OCI-LY1 (cell line): Measurements from ENCODE around the gene TMEM150C.

Experiments
- H2AFZ ChIP-seq: fragments of 200-600 bp; sonication (generic), shearing (Covaris generic); 2 replicates; pipeline ENCODE4 v1.6.0; 2014; ENCODE audit warnings: antibody characterized with exemption, mild to moderate bottlenecking, low read length
- H3F3A ChIP-seq: fragments of 200-600 bp; sonication (generic), shearing (Covaris generic); 2 replicates; pipeline ENCODE4 v1.6.0; 2014; ENCODE audit warnings: mild to moderate bottlenecking, antibody characterized with exemption, low read length, moderate library complexity; ENCODE audit not compliant: insufficient read depth
- H3K27ac ChIP-seq: fragments of 200-600 bp; sonication (generic); 2 replicates; pipeline ENCODE4 v1.5.1; 2014; ENCODE audit warnings: low read length, mixed run types, mild to moderate bottlenecking, low read depth; ENCODE audit not compliant: poor library complexity, severe bottlenecking
- H3K27me3 ChIP-seq: fragments of 200-600 bp; sonication (generic); 2 replicates; pipeline ENCODE4 v1.6.0; 2014; ENCODE audit warnings: antibody characterized with exemption, mild to moderate bottlenecking, low read length, moderate library complexity; ENCODE audit not compliant: insufficient read depth
- H3K36me3 ChIP-seq: fragments of 200-600 bp; sonication (generic); 2 replicates; pipeline ENCODE4 v1.6.1; 2014; ENCODE audit warnings: mild to moderate bottlenecking, antibody characterized with exemption, low read length, moderate library complexity, mixed read lengths; ENCODE audit not compliant: insufficient read depth
- H3K4me1 ChIP-seq: fragments of 200-600 bp; sonication (generic); 2 replicates; pipeline ENCODE4 v1.5.1; 2014; ENCODE audit warnings: mild to moderate bottlenecking, low read length, moderate library complexity; ENCODE audit not compliant: insufficient read depth, severe bottlenecking
- H3K4me2 ChIP-seq: fragments of 200-600 bp; sonication (generic), shearing (Covaris generic); 2 replicates; pipeline ENCODE4 v1.6.1; 2014; ENCODE audit warnings: low read length
- H3K4me3 ChIP-seq: fragments of 200-600 bp; sonication (generic); 2 replicates; pipeline ENCODE4 v1.5.1; 2014; ENCODE audit warnings: low read length, low read depth, mild to moderate bottlenecking, mixed read lengths; ENCODE audit not compliant: poor library complexity, severe bottlenecking
- H3K79me2 ChIP-seq: fragments of 200-600 bp; shearing (Covaris generic); 2 replicates; pipeline ENCODE4 v1.6.1; 2016; ENCODE audit warnings: mixed run types, low read length, mixed read lengths; ENCODE audit not compliant: insufficient read depth
- H3K9ac ChIP-seq: fragments of 200-600 bp; sonication (generic), shearing (Covaris generic); 2 replicates; pipeline ENCODE4 v1.6.1; 2014; ENCODE audit warnings: mild to moderate bottlenecking, low read length, mixed read lengths
- H3K9me2 ChIP-seq: fragments of 200-600 bp; sonication (generic), shearing (Covaris generic); 2 replicates; pipeline ENCODE4 v1.6.1; 2014; ENCODE audit warnings: low read depth, mild to moderate bottlenecking, low read length, mixed read lengths
- H3K9me3 ChIP-seq: fragments of 200-600 bp; shearing (Covaris generic); 2 replicates; pipeline ENCODE4 v1.6.1; 2014; ENCODE audit warnings: low read length, mixed read lengths
- H4K20me1 ChIP-seq: fragments of 200-600 bp; sonication (generic), shearing (Covaris generic); 2 replicates; pipeline ENCODE4 v1.6.0; 2016; ENCODE audit warnings: mild to moderate bottlenecking, low read length; ENCODE audit not compliant: insufficient read depth
- CTCF ChIP-seq: fragments of 200-600 bp; sonication (generic), shearing (Covaris generic); IDR thresholded peaks from 2 replicates; pipeline ENCODE4 v1.5.1; 2017; ENCODE audit warnings: mild to moderate bottlenecking, antibody characterized with exemption, low read length, moderate library complexity, mixed read lengths
- EZH2 ChIP-seq: fragments of 200-600 bp; sonication (generic), shearing (Covaris generic); IDR thresholded peaks from 2 replicates; pipeline ENCODE4 v1.8.0; 2017; ENCODE audit warnings: borderline replicate concordance, mixed run types, mild to moderate bottlenecking, antibody characterized with exemption, low read length, moderate library complexity, mixed read lengths

Gene TMEM150C

GRCh38 chr4:82583897-82584587 lies 22.3 kb upstream of the TMEM150C start:
- H3K4me2 ChIP-seq = no peak overlapping the region
- no peak overlapping the region for H3K4me3 ChIP-seq
- no peak for TF ChIP-seq EZH2
- no peak for TF ChIP-seq CTCF
- no peaks in the 10 kb centered on the region for H3K4me1 ChIP-seq
- H2AFZ ChIP-seq = no peak overlapping the region
- H3K79me2 ChIP-seq = no peaks in the 10 kb centered on the region
- no peaks in the 10 kb centered on the region for H3K9me2 ChIP-seq
- no peaks in the 10 kb centered on the region for H3F3A ChIP-seq
- H4K20me1 ChIP-seq = no peaks in the 10 kb centered on the region
- no peaks in the 10 kb centered on the region for H3K27me3 ChIP-seq
- H3K9ac ChIP-seq = no peak overlapping the region
- no peak overlapping the region for H3K27ac ChIP-seq
- H3K9me3 ChIP-seq = no peaks in the 10 kb centered on the region
- H3K36me3 ChIP-seq = no peaks in the 10 kb centered on the region

- Histone ChIP-seq H3K9me3 (no peaks in the 10 kb centered on the region), H3K4me3 (no peak overlapping the region), H3K9me2 (no peaks in the 10 kb centered on the region), H3K4me1 (no peaks in the 10 kb centered on the region), H3F3A (no peaks in the 10 kb centered on the region), H2AFZ (no peak overlapping the region), H3K79me2 (no peaks in the 10 kb centered on the region), H4K20me1 (no peaks in the 10 kb centered on the region), H3K9ac (no peak overlapping the region), H3K4me2 (no peak overlapping the region), H3K36me3 (no peaks in the 10 kb centered on the region), H3K27ac (no peak overlapping the region), H3K27me3 (no peaks in the 10 kb centered on the region)
- TF ChIP-seq CTCF (no peak), EZH2 (no peak)
Measured at GRCh38 chr4:82579932-82580331, 18.1 kb upstream of the TMEM150C start.

- no peak overlapping the region for H3K27ac ChIP-seq
Measured at GRCh38 chr4:82578935-82579334, 17.1 kb upstream of the TMEM150C start.

GRCh38 chr4:82577451-82577850 lies 15.7 kb upstream of the TMEM150C start:
- no peak overlapping the region for H3K4me2 ChIP-seq
- no peaks in the 10 kb centered on the region for H3K36me3 ChIP-seq
- H3K4me3 ChIP-seq = no peak overlapping the region
- H3K9me2 ChIP-seq = no peaks in the 10 kb centered on the region
- H3K27ac ChIP-seq = no peak overlapping the region
- H3K27me3 ChIP-seq = no peaks in the 10 kb centered on the region
- TF ChIP-seq EZH2 (no peak), CTCF (no peak)
- H3F3A ChIP-seq = no peaks in the 10 kb centered on the region
- H4K20me1 ChIP-seq = no peaks in the 10 kb centered on the region
- no peaks in the 10 kb centered on the region for H3K4me1 ChIP-seq
- H3K9me3 ChIP-seq = no peaks in the 10 kb centered on the region
- H3K79me2 ChIP-seq = no peaks in the 10 kb centered on the region
- H3K9ac ChIP-seq = no peak overlapping the region
- H2AFZ ChIP-seq = no peak overlapping the region

More at GRCh38 chr4:82578935-82579334, 17.1 kb upstream of the TMEM150C start:
- H3K4me2 ChIP-seq = no peak overlapping the region
- no peaks in the 10 kb centered on the region for H3K27me3 ChIP-seq
- no peak overlapping the region for H3K4me3 ChIP-seq
- H3K9ac ChIP-seq = no peak overlapping the region
- H4K20me1 ChIP-seq = no peaks in the 10 kb centered on the region
- no peak for TF ChIP-seq EZH2
- H3K36me3 ChIP-seq = no peaks in the 10 kb centered on the region
- no peak overlapping the region for H2AFZ ChIP-seq
- no peaks in the 10 kb centered on the region for H3K9me3 ChIP-seq
- no peaks in the 10 kb centered on the region for H3F3A ChIP-seq
- H3K9me2 ChIP-seq = no peaks in the 10 kb centered on the region
- no peaks in the 10 kb centered on the region for H3K4me1 ChIP-seq
- H3K79me2 ChIP-seq = no peaks in the 10 kb centered on the region
